Activated CD4-positive, alpha-beta memory T cell treated with anti-CD3 and anti-CD28 coated beads, Interleukin-2, amount 10 ng/mL, durations not matched to agents 7 days and 5 days (primary cell): ENCODE measurements around the gene KCNB1. TPM values are rescaled to one million over a fixed set of nuclear protein-coding genes. Genes with fewer than 3 reads are reported as not detected.

ENCODE experiments used
- CTCF ChIA-PET: fragments of 350-600 bp; sonication (Branson Sonifier 250); formaldehyde crosslinking; loops from one replicate; lab custom pipeline; 2021; ENCODE audit warnings: antibody characterized with exemption, inconsistent platforms; lab: Charles Lee
- POLR2A ChIA-PET: fragments of 350-600 bp; sonication (Branson Sonifier 250); formaldehyde crosslinking; loops from one replicate; lab custom pipeline; 2021; ENCODE audit warnings: antibody characterized with exemption; lab: Charles Lee
- DNase-seq: peaks from one replicate; pipeline ENCODE4 v3.0.0-alpha.2; 2020
- H3K27ac Mint-ChIP-seq: one replicate; pipeline ENCODE4 v1.8.0; 2021; ENCODE audit warnings: mild to moderate bottlenecking, mixed read lengths
- H3K27me3 Mint-ChIP-seq: one replicate; pipeline ENCODE4 v1.8.0; 2021; ENCODE audit warnings: mixed read lengths
- H3K36me3 Mint-ChIP-seq: one replicate; pipeline ENCODE4 v1.8.0; 2021; ENCODE audit warnings: low read depth, mixed read lengths
- H3K4me1 Mint-ChIP-seq: one replicate; pipeline ENCODE4 v1.8.0; 2021; ENCODE audit warnings: mixed read lengths
- H3K4me3 Mint-ChIP-seq: one replicate; pipeline ENCODE4 v1.8.0; 2021; ENCODE audit warnings: mild to moderate bottlenecking, mixed read lengths
- H3K9me3 Mint-ChIP-seq: one replicate; pipeline ENCODE4 v1.8.0; 2021; ENCODE audit warnings: mixed read lengths
- total RNA-seq, 2 experiments: library from RNA; stranded (reverse); gene quantifications; one replicate each; pipeline ENCODE4 v1.2.3, GENCODE V29; 2021

KCNB1 gene
- total RNA-seq, 2 experiments from 2014 or later, result 0.05 TPM; not detected in 1

DNA sequence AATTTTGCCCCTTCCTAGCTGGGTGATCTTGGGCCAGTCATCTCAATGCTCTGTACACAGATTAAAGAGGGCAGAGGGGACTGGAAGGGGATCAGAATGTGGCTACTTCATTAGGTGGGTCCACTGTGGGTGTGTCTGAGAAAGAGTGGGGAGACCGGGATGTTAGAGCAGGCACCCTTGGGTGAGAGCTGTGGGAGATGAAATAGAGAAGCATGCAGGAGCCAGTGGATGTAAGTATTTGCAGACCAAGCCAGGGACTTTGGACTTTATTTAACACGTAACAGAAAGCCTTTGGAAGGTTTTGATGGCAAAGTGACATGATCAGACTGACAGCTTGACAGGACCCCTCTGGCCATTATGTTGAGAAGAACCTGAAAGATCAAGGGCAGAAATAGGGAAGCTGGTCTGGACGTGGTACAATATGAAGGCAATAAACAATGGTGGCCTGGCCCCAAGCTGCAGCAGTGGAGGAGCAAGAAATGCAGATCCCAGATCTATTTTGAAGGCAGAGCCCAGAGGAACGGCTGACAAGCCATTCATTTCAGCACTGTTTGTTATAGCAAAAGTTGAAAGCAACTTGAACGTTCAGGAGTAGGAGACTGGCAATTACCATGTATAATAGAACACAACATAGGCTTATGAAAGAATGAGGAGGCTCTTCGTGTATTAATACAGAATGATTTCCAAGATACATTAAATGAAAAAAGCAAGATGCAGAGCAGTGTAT lies 122.1 kb downstream of the KCNB1 start:
- Mint-ChIP-seq H3K4me3 (no peak overlapping the region), H3K27me3 (peaks cover 34% of the 10 kb centered on the region), H3K36me3 (no peaks in the 10 kb centered on the region), H3K27ac (no peak overlapping the region), H3K9me3 (no peaks in the 10 kb centered on the region), H3K4me1 (no peaks in the 10 kb centered on the region)
- CTCF ChIA-PET, result interaction anchor here (0.9 kb wide), 1 partner anchor 124 kb away, joined by 4 read pairs; no protein-coding TSS in a partner anchor
- no peak for DNase-seq
- POLR2A ChIA-PET, result no interaction called here

DNA sequence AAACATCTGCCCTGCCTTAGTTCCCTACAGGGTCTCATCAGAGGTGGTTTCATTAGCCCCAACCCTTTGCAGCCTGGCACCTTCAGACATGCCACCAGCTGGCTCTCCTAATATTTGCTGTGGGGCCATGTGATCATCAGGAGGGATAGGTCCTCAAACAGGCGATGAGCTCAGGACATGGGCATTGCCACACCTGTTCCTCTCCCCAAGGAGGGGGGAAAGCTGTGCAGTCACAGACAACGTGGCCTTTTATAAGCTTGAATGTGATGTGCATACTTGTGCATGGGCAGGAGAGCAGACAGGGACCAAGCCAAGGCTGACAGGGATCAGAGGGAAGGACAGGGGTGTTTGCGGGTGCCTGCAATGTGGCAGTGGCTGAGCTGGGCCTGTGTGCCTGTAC lies 125.8 kb downstream of the KCNB1 start:
- ChIA-PET POLR2A (no interaction called here), CTCF (no interaction called here)
- Mint-ChIP-seq H3K27me3 (peaks cover 45% of the 10 kb centered on the region), H3K9me3 (no peaks in the 10 kb centered on the region), H3K4me3 (no peak overlapping the region), H3K36me3 (no peaks in the 10 kb centered on the region), H3K27ac (no peak overlapping the region), H3K4me1 (no peaks in the 10 kb centered on the region)
- no peak for DNase-seq

DNA sequence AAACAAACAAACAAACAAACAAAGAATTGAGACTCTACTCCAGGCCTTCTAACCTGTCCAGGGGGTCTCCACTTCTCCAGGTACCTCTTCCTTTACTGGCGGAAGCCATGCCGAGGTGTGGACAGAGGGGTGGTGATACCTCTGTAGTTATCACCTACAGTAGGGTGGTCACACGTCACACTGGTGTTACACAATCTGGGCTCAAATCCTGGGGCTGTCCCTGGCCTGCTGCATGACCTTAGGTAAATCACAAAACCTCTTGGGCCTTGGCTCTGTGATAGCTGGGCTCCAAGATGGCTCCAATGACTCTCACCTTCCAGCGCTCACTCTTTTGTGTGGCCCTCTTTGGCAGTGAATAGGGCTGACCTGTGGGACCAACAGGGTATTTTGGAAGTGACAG lies 127.8 kb downstream of the KCNB1 start:
- ChIA-PET CTCF (no interaction called here), POLR2A (no interaction called here)
- Mint-ChIP-seq H3K27ac (no peak overlapping the region), H3K4me3 (no peak overlapping the region), H3K4me1 (no peaks in the 10 kb centered on the region), H3K36me3 (no peaks in the 10 kb centered on the region), H3K9me3 (no peaks in the 10 kb centered on the region), H3K27me3 (peaks cover 38% of the 10 kb centered on the region)
- no peak for DNase-seq

DNA sequence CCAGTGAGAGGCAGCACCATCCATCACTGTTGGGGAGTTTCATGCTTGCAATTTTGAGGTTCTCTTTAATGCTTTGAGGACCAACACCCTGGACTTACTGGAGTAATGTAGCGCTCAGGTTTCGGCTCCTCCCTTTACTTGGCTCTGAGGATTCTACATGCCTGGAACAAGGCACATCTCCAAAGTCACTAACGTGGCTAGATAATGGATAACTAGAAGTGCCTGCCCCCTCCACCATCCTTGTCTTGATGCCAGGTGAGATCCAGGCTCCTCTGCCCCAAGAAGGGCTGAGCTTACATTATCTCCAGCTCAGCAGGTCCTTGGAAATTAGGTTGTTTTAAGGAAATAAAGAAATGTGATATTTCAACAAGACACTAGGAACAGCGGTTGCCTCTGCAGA lies 129.1 kb downstream of the KCNB1 start:
- no peak overlapping the region for H3K27ac Mint-ChIP-seq
- ChIA-PET POLR2A (no interaction called here), CTCF (interaction anchor here (0.6 kb wide), 2 partner anchors 491 to 756 kb away, joined by 3 to 5 read pairs; no protein-coding TSS in a partner anchor)
- H3K27me3 Mint-ChIP-seq, result peaks cover 36% of the 10 kb centered on the region
- H3K36me3 Mint-ChIP-seq, result no peaks in the 10 kb centered on the region
- H3K9me3 Mint-ChIP-seq, result no peaks in the 10 kb centered on the region
- H3K4me1 Mint-ChIP-seq, result no peaks in the 10 kb centered on the region
- DNase-seq, result no peak
- no peak overlapping the region for H3K4me3 Mint-ChIP-seq

DNA sequence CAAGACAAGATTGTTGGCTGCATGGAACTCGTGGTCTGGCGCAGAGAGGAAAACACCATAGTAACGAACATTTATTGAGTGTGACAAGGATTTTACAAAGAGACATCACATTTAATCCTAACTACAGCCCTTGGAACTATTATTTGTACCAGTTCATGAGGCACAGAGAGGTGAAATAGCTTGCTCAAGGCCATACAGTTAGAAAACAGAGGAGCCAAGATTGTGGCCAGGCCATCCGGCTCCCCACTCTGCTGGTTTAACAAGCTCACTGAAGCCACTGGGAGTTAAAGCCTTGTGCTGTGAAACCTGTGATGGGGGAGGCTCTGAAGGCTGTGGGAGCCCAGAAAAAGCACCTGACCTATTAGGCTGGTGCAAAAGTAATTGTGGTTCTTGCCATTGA lies 129.7 kb downstream of the KCNB1 start:
- Mint-ChIP-seq H3K4me1 (no peaks in the 10 kb centered on the region), H3K4me3 (no peak overlapping the region), H3K9me3 (no peaks in the 10 kb centered on the region), H3K27me3 (peaks cover 35% of the 10 kb centered on the region), H3K27ac (no peak overlapping the region), H3K36me3 (no peaks in the 10 kb centered on the region)
- CTCF ChIA-PET, result interaction anchor here (0.6 to 1.5 kb wide), 2 partner anchors 132 to 492 kb away, joined by 3 to 4 read pairs; no protein-coding TSS in a partner anchor
- no peak for DNase-seq
- POLR2A ChIA-PET, result no interaction called here

DNA sequence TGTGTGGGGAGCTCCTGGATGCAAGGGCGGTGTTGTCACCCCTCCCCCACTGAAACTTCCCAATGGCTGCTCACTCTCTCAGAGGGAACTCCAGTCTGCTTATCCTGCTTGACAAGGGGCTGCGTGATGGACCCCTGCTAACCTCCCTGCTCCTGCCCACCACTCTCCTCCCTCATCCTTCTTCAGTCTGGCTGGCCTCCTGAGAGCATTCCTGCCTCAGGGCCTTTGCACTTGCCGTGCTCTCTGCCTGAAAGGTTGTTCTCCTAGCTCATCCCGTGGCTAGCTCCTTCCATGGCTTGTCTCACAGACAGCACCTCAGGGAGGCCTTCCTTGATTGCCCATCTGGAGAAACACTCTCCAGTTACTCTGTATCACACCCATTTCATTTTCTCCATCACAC lies 130.7 kb downstream of the KCNB1 start:
- Mint-ChIP-seq H3K4me1 (no peaks in the 10 kb centered on the region), H3K4me3 (no peak overlapping the region), H3K27ac (no peak overlapping the region), H3K27me3 (peaks cover 34% of the 10 kb centered on the region), H3K36me3 (no peaks in the 10 kb centered on the region), H3K9me3 (no peaks in the 10 kb centered on the region)
- ChIA-PET CTCF (interaction anchor here (1.5 to 2.0 kb wide), 2 partner anchors 133 to 154 kb away, joined by 4 to 6 read pairs; no protein-coding TSS in a partner anchor), POLR2A (no interaction called here)
- DNase-seq, result no peak

DNA sequence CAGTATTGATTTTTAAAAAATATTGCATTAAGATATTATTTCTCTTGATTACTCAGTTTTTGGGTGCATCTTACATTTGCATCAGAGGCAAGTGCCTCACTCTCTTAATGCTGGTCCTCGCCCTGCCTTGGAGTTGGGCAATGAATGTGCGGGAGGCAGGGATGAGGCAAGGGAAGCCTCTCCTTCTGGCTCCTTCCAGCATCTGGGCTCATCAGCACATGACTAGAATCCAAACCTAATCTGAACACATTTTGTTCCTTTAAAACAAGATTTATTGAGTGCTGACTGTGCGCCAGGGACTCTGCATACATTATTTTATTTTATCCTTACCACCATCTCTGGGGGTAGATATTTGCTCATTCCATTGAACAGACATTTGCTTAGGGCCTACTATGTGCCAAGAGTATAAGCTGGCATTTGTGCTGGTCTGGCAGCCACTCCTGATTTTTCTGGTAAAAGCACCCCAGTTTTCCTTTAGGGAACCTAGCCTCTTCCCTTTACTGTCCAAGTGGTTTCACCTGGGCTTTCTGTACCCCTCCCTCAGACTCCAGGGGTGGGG lies 132.7 kb downstream of the KCNB1 start:
- CTCF ChIA-PET, result interaction anchor here (2.0 kb wide), 1 partner anchor 156 kb away, joined by 6 read pairs; no protein-coding TSS in a partner anchor

DNA sequence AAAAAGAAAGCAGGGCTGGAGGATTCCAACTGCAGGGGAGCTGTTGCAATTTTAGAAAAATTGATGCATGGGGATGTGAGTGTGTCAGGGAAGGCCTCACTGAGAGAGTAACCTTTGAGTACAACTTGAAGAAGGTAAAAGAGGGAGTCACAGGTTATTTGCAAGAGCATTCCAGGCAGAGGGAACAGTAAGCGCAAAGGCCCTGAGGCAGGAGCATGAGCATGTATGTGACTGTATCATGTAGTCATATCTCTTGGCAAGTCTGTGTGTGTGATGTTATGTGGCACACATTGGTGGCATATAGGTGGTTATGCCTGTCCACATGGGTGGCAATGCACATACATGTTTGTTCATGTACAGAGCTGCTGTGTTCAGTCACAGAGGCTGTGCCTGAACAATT lies 133.4 kb downstream of the KCNB1 start:
- Mint-ChIP-seq H3K9me3 (no peaks in the 10 kb centered on the region), H3K36me3 (no peaks in the 10 kb centered on the region), H3K27ac (no peak overlapping the region), H3K4me3 (no peak overlapping the region), H3K4me1 (no peaks in the 10 kb centered on the region), H3K27me3 (peaks cover 25% of the 10 kb centered on the region)
- POLR2A ChIA-PET, result no interaction called here
- DNase-seq, result no peak
- CTCF ChIA-PET, result no interaction called here

More for the DNA sequence above, 132.7 kb downstream of the KCNB1 start:
- peaks cover 27% of the 10 kb centered on the region for H3K27me3 Mint-ChIP-seq
- H3K4me3 Mint-ChIP-seq, result no peak overlapping the region
- H3K4me1 Mint-ChIP-seq, result no peaks in the 10 kb centered on the region
- no peak for DNase-seq
- no peaks in the 10 kb centered on the region for H3K9me3 Mint-ChIP-seq
- no peak overlapping the region for H3K27ac Mint-ChIP-seq
- POLR2A ChIA-PET, result no interaction called here
- no peaks in the 10 kb centered on the region for H3K36me3 Mint-ChIP-seq

DNA sequence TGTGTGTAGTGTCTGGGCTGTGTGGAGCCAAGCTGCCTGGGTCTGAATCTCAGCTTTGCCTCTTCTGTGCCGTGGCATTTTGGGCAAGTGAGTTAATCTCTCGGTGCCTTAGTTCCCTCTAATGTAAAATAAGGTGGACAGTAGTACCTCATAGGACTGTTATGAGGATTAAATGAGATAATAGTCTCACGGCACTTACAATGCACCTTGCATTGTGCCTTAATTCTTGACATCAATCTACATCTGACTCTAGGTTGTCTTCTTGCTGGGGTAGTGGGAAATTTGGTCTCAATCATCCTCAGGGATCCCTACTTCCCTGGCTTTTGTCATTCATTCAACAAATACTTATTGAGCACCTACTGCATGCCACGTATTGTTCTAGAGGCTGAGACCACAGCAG lies 133.9 kb downstream of the KCNB1 start:
- CTCF ChIA-PET, result no interaction called here
- no peak for DNase-seq
- H3K4me3 Mint-ChIP-seq, result no peak overlapping the region
- peaks cover 29% of the 10 kb centered on the region for H3K27me3 Mint-ChIP-seq
- H3K4me1 Mint-ChIP-seq, result no peaks in the 10 kb centered on the region
- no peaks in the 10 kb centered on the region for H3K36me3 Mint-ChIP-seq
- POLR2A ChIA-PET, result no interaction called here
- H3K9me3 Mint-ChIP-seq, result no peaks in the 10 kb centered on the region
- H3K27ac Mint-ChIP-seq, result no peak overlapping the region

DNA sequence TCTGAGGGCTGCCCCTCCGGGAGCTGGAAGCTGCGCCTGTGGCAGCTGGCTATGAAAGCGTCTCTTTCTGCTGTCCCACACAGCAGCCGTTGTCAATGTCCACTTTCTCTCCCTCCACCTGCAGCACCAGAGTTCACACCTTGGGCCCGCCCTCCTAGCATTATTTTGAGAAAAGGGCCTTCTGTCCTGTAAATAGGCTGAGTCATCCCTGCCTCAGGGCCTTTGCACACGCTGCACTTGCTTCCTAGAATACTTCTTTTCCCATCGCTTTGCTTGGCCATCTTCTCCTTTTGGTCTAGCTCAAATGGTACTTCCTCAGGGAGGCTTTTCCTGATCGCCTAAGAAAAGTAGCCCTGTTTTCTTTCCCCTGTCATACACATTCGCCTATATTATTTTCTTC lies 135.3 kb downstream of the KCNB1 start:
- no peak for DNase-seq
- no peak overlapping the region for H3K4me3 Mint-ChIP-seq
- no peak overlapping the region for H3K27ac Mint-ChIP-seq
- CTCF ChIA-PET, result no interaction called here
- no peaks in the 10 kb centered on the region for H3K36me3 Mint-ChIP-seq
- H3K27me3 Mint-ChIP-seq, result peaks cover 30% of the 10 kb centered on the region
- POLR2A ChIA-PET, result no interaction called here
- no peaks in the 10 kb centered on the region for H3K9me3 Mint-ChIP-seq
- H3K4me1 Mint-ChIP-seq, result no peaks in the 10 kb centered on the region

DNA sequence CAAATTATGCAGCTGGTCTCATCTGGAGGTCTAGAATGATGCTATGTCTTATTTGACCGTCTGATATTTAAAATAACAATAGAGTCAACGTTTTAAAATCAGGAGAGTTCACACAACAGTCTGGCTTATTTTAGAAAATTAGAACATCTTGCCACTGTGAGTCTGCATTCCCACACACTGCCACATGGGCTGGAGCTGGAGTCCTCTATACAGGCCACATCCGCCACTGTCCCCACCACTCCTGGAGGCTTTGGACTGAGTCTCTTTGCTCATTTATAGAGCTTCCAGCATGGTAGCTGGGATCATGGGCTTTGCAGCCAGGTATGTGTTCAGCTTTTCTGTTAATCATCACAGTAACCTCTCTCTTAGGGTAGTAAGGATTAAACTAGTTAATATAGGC lies 135.8 kb downstream of the KCNB1 start:
- H3K4me1 Mint-ChIP-seq, result no peaks in the 10 kb centered on the region
- ChIA-PET CTCF (no interaction called here), POLR2A (no interaction called here)
- H3K36me3 Mint-ChIP-seq, result no peaks in the 10 kb centered on the region
- no peaks in the 10 kb centered on the region for H3K9me3 Mint-ChIP-seq
- H3K27me3 Mint-ChIP-seq, result peaks cover 26% of the 10 kb centered on the region
- DNase-seq, result no peak
- H3K4me3 Mint-ChIP-seq, result no peak overlapping the region
- no peak overlapping the region for H3K27ac Mint-ChIP-seq

DNA sequence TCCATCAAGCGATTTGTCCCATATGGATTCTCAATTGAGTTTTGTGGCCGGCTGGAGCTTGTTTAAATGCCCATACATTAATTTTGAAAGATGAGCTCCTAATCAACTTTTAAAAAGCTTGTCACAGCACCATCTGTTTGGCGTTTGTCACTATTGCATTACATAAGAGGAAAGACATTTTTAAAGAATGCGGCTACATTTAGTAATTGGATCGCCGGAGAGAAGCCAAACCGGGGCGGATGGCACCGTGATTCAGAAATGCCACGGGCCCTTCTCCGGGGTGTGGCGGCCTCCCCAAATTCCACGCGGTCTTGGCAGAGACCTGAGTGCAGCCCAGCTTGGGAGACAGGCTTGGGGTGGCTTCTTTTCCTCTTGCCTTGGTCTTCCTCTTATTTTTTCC lies 136.9 kb downstream of the KCNB1 start:
- peaks cover 24% of the 10 kb centered on the region for H3K27me3 Mint-ChIP-seq
- no peak for DNase-seq
- H3K36me3 Mint-ChIP-seq, result no peaks in the 10 kb centered on the region
- H3K4me1 Mint-ChIP-seq, result no peaks in the 10 kb centered on the region
- no peak overlapping the region for H3K4me3 Mint-ChIP-seq
- ChIA-PET CTCF (interaction anchor here (1.5 kb wide), 1 partner anchor 11 kb away, joined by 5 read pairs; no protein-coding TSS in a partner anchor), POLR2A (no interaction called here)
- no peak overlapping the region for H3K27ac Mint-ChIP-seq
- no peaks in the 10 kb centered on the region for H3K9me3 Mint-ChIP-seq

DNA sequence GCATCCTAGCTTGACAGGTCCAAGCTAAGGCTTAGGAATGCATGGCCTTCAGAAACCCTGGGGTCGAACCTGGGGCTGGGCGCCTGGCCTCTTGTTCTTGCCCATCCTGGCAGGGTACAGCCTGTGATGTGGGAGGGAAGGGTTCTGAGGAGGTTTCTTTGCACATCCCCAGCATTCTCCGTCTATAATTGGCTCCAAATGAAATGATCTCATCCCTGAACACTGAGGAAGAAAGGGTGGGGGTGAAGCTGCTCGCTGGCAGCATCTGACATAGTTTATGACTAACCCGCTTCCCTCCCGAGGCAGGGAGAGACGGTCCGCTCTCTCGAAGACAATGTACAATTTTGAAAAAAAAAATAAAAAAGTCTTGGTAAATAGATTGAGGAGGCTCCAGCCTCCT lies 137.5 kb downstream of the KCNB1 start:
- H3K4me3 Mint-ChIP-seq, result no peak overlapping the region
- ChIA-PET CTCF (interaction anchor here (1.5 kb wide), 1 partner anchor 10 kb away, joined by 5 read pairs; no protein-coding TSS in a partner anchor), POLR2A (no interaction called here)
- no peaks in the 10 kb centered on the region for H3K4me1 Mint-ChIP-seq
- H3K27ac Mint-ChIP-seq, result no peak overlapping the region
- H3K9me3 Mint-ChIP-seq, result no peaks in the 10 kb centered on the region
- DNase-seq, result no peak
- peaks cover 25% of the 10 kb centered on the region for H3K27me3 Mint-ChIP-seq
- no peaks in the 10 kb centered on the region for H3K36me3 Mint-ChIP-seq
